GM12878 (cell line): Measurements from ENCODE around the gene OSBPL10. TPM values are rescaled to one million over a fixed set of nuclear protein-coding genes. Genes with fewer than 3 reads are reported as not detected.

ENCODE experiments used
- ATAC-seq: fragments of 200-7000 bp; cut with Tn5 transposase; 3 replicates; pipeline ENCODE4 v1.9.1; 2020; ENCODE audit warnings: mild to moderate bottlenecking, moderate library complexity
- BruUV-seq: library from RNA; stranded (reverse); fragments of 400-500 nt; replicated peaks from 2 replicates; lab custom pipeline; 2021; lab: Mats Ljungman, UMichigan
- CTCF ChIA-PET: fragments of 300-600 bp; sonication (Branson Sonifier 250); formaldehyde crosslinking; extraction: SDS; loops from one replicate; lab custom pipeline; 2021; ENCODE audit warnings: inconsistent platforms; lab: Yijun Ruan, JAX
- POLR2A ChIA-PET: fragments of 350-600 bp; formaldehyde crosslinking; extraction: SDS; loops from one replicate; lab custom pipeline; 2021; ENCODE audit warnings: inconsistent platforms; lab: Charles Lee
- RAD21 ChIA-PET: fragments of 300-600 bp; sonication (Branson Sonifier 250); formaldehyde crosslinking; loops from one replicate; lab custom pipeline; 2023; ENCODE audit warnings: antibody characterized with exemption; ENCODE audit not compliant: unreplicated experiment; lab: Charles Lee
- SMC1A ChIA-PET: fragments of 300-600 bp; sonication (Branson Sonifier 250); formaldehyde crosslinking; loops from one replicate; lab custom pipeline; 2023; ENCODE audit not compliant: unreplicated experiment, uncharacterized antibody; lab: Charles Lee
- DNase-seq: peaks from one replicate; pipeline ENCODE4 v3.0.0-alpha.2; 2011; ENCODE audit warnings: low read depth, low spot score
- FAIRE-seq: peaks from 3 replicates; lab custom pipeline; 2011; peaks lifted over from hg19 to GRCh38; lab: Jason Lieb, UNC
- H2AFZ ChIP-seq: 2 replicates; pipeline ENCODE4 v1.6.0; 2011; ENCODE audit warnings: low read depth, low read length, control low read depth; ENCODE audit not compliant: control insufficient read depth
- H3K27ac ChIP-seq: 2 replicates; pipeline ENCODE4 v1.5.1; 2011; ENCODE audit warnings: control low read depth; ENCODE audit not compliant: control insufficient read depth, insufficient read depth
- H3K27me3 ChIP-seq, 2 experiments: replicated peaks in 1 of 2; 2 replicates each; pipeline versions ENCODE4 v1.6.0 to v1.6.1; 2011; ENCODE audit warnings: low read length in 1 of 2; ENCODE audit not compliant: control insufficient read depth in 2 of 2, insufficient read depth in 2 of 2
- H3K36me3 ChIP-seq, 2 experiments: 2 replicates each; pipeline ENCODE4 v1.5.1; 2011; ENCODE audit warnings: low read length in 1 of 2; ENCODE audit not compliant: control insufficient read depth in 2 of 2, insufficient read depth in 2 of 2
- H3K4me1 ChIP-seq: 2 replicates; pipeline ENCODE4 v1.6.1; 2011; ENCODE audit warnings: mild to moderate bottlenecking, low read length, moderate library complexity, mixed read lengths; ENCODE audit not compliant: control insufficient read depth, insufficient read depth
- H3K4me2 ChIP-seq: 2 replicates; pipeline ENCODE4 v1.6.0; 2011; ENCODE audit warnings: control low read depth; ENCODE audit not compliant: control insufficient read depth, insufficient read depth
- H3K4me3 ChIP-seq: fragments of 200-600 bp; sonication (generic); 2 replicates; pipeline ENCODE4 v1.5.1; 2016
- H3K79me2 ChIP-seq: 2 replicates; pipeline ENCODE4 v1.6.0; 2011; ENCODE audit warnings: low read length; ENCODE audit not compliant: control insufficient read depth, insufficient read depth
- H3K9ac ChIP-seq: 2 replicates; pipeline ENCODE4 v1.8.0; 2011; ENCODE audit warnings: low read length, control low read depth, mixed read lengths; ENCODE audit not compliant: control insufficient read depth, insufficient read depth
- H3K9me3 ChIP-seq: replicated peaks from 3 replicates; pipeline ENCODE4 v1.5.1; 2011; ENCODE audit warnings: mild to moderate bottlenecking, low read length; ENCODE audit not compliant: control insufficient read depth, insufficient read depth
- H4K20me1 ChIP-seq: 2 replicates; pipeline ENCODE4 v1.6.0; 2011; ENCODE audit not compliant: control insufficient read depth, insufficient read depth
- CBFB ChIP-seq: IDR thresholded peaks from 2 replicates; pipeline ENCODE4 v1.6.1; 2016; ENCODE audit warnings: antibody characterized with exemption, low read depth
- CHD2 ChIP-seq: IDR thresholded peaks from 2 replicates; pipeline ENCODE4 v1.6.1; 2011; ENCODE audit warnings: low read depth, low read length, improper control_type of control experiment, borderline replicate concordance
- CUX1 ChIP-seq: IDR thresholded peaks from 2 replicates; pipeline ENCODE4 v1.6.1; 2012; ENCODE audit warnings: improper control_type of control experiment, low read depth, low read length; ENCODE audit not compliant: insufficient replicate concordance
- EED ChIP-seq: sonication (generic); IDR thresholded peaks from 2 replicates; pipeline ENCODE4 v1.6.1; 2016; ENCODE audit warnings: antibody characterized with exemption, low read depth
- GATAD2B ChIP-seq: fragments of 450-650 bp; conservative IDR thresholded peaks from 2 replicates; pipeline ENCODE4 v1.6.1; 2017; ENCODE audit warnings: low read depth, mild to moderate bottlenecking, moderate library complexity
- MYB ChIP-seq: fragments of 150-350 bp; IDR thresholded peaks from 2 replicates; pipeline ENCODE4 v1.6.1; 2014; ENCODE audit warnings: mild to moderate bottlenecking, low read depth, low read length, borderline replicate concordance
- PML ChIP-seq: IDR thresholded peaks from 2 replicates; pipeline ENCODE4 v1.6.1; 2012; ENCODE audit warnings: low read length, inconsistent platforms
- RCOR1 ChIP-seq: conservative IDR thresholded peaks from 2 replicates; pipeline ENCODE4 v1.6.1; 2012; ENCODE audit warnings: low read depth, low read length, improper control_type of control experiment
- RELB ChIP-seq: fragments of 450-650 bp; IDR thresholded peaks from 2 replicates; pipeline ENCODE4 v1.6.1; 2017; ENCODE audit warnings: low read depth, mild to moderate bottlenecking, moderate library complexity
- SIX5 ChIP-seq: IDR thresholded peaks from 2 replicates; pipeline ENCODE4 v1.6.1; 2011; ENCODE audit warnings: mild to moderate bottlenecking, low read depth, low read length, moderate library complexity; ENCODE audit not compliant: severe bottlenecking
- SP1 ChIP-seq: IDR thresholded peaks from one replicate; pipeline ENCODE4 v1.6.1; 2011; ENCODE audit warnings: low read depth, low read length
- SUPT20H ChIP-seq: IDR thresholded peaks from 2 replicates; pipeline ENCODE4 v1.6.1; 2011; ENCODE audit warnings: low read depth, mild to moderate bottlenecking, low read length, moderate library complexity, borderline replicate concordance; ENCODE audit not compliant: control insufficient read depth
- TCF12 ChIP-seq: IDR thresholded peaks from 2 replicates; pipeline ENCODE4 v1.6.1; 2011; ENCODE audit warnings: low read depth, mild to moderate bottlenecking, low read length
- YY1 ChIP-seq: IDR thresholded peaks from 2 replicates; pipeline ENCODE4 v1.6.1; 2011; ENCODE audit warnings: low read depth, mild to moderate bottlenecking, low read length
- WGBS: methylation state at CpG from one replicate; pipeline ENCODE4 v1.1.6; 2016; ENCODE audit warnings: low lambda C conversion rate; ENCODE audit not compliant: insufficient replicate concordance, insufficient coverage; ENCODE audit errors: missing lambda C conversion rate; 5-methylcytosine and 5-hydroxymethylcytosine counted together
- in situ Hi-C: fragments of 300-500 bp; cut with MboI; formaldehyde crosslinking; loops from 9 replicates; pipeline ENCODE4 v1.14.3; 2018; ENCODE audit warnings: mixed read lengths
- intact Hi-C: fragments of 100-400 bp; cut with micrococcal nuclease; formaldehyde crosslinking; loops from one replicate; pipeline ENCODE4 v1.14.2; 2022; ENCODE audit not compliant: unreplicated experiment
- polyA plus RNA-seq, 11 experiments: library from polyadenylated mRNA; depleted of rRNA in 4 of 11; unstranded in 6 of 11; stranded (reverse) in 5 of 11; fragments of >200 nt; fragmentation: Nextera tagmentation in 4 of 11; fragmentation: Illumina TruSeq in 1 of 11; extraction: Ambion mirVana in 4 of 11; extraction: Trizol in 1 of 11; gene quantifications; 1 replicate in 1 of 11; 2 replicates in 10 of 11; pipeline versions ENCODE4 v1.2.1 to v1.2.3, GENCODE V29; 2011 to 2016; ENCODE audit warnings: inconsistent platforms in 2 of 11, missing spikeins in 2 of 11, low read depth in 1 of 11
- total RNA-seq, 4 experiments: library from RNA; depleted of rRNA in 3 of 4; stranded (reverse); fragments of >200 nt in 3 of 4; fragmentation: Illumina TruSeq in 1 of 4; extraction: Trizol in 1 of 4; gene quantifications; 2 replicates each; pipeline versions ENCODE4 v1.2.1 to v1.2.3, GENCODE V29; 2013 to 2021
- TF ChIP-seq, protein P1 (sequence below): IDR thresholded peaks from 2 replicates; pipeline ENCODE4 v1.6.1; 2011; ENCODE audit warnings: mild to moderate bottlenecking, low read depth, low read length, moderate library complexity; ENCODE audit not compliant: insufficient replicate concordance

OSBPL10 gene
- total and polyA plus RNA-seq, 10 of the 15 experiments (the other 5 are each of a cell fraction or from before 2014, with no cell fraction given): 0.03 to 0.25 (median 0.09) TPM; not detected in 5

DNA sequence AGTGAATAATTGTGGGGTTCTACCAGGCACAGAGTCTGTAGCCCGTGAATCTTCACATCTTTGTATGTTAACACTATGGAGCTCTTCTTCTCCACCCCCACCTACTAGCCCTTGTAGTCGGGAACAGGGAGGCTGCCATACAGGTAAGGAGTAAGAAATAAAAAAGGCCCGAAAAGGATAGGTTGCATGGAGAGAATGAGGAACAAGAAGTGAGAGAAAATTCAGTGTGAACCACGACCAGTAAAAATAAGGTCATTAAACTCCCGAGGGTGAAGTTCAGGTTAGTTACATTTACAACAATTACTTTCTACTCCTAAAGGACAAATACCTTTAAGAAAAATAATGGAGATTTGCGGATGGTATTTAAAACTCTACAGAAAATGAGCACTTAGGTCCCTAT lies 53.3 kb downstream of the OSBPL10 start:
- CTCF ChIA-PET: interaction anchor here (0.6 kb wide), 1 partner anchor 218 kb away, joined by 3 read pairs; no protein-coding TSS in a partner anchor
- no peak overlapping the region for H3K4me2 ChIP-seq
- FAIRE-seq: no peak
- H3K4me1 ChIP-seq: no peaks in the 10 kb centered on the region
- H3K79me2 ChIP-seq: no peaks in the 10 kb centered on the region
- H4K20me1 ChIP-seq: no peaks in the 10 kb centered on the region
- no peaks in the 10 kb centered on the region for H3K9me3 ChIP-seq
- no peak overlapping the region for H2AFZ ChIP-seq
- no peaks in the 10 kb centered on the region; a peak in 1 of 4 replicates for H3K27me3 ChIP-seq
- no TSS peak for BruUV-seq
- SMC1A ChIA-PET: no interaction called here
- intact Hi-C loops (no loop called here), in situ Hi-C loops (no loop called here)
- H3K4me3 ChIP-seq: no peak overlapping the region
- no peak for ATAC-seq
- no peak overlapping the region for H3K27ac ChIP-seq
- WGBS: 18% methylated on average over 6 of the region's 6 CpGs
- TF ChIP-seq CUX1 (no peak), CHD2 (no peak), RCOR1 (no peak), SIX5 (no peak), EED (no peak), SP1 (no peak), GATAD2B (no peak), SUPT20H (no peak), RELB (no peak), MYB (no peak), CBFB (no peak), TCF12 (no peak), YY1 (no peak), PML (no peak)
- TF ChIP-seq, protein P1, sequence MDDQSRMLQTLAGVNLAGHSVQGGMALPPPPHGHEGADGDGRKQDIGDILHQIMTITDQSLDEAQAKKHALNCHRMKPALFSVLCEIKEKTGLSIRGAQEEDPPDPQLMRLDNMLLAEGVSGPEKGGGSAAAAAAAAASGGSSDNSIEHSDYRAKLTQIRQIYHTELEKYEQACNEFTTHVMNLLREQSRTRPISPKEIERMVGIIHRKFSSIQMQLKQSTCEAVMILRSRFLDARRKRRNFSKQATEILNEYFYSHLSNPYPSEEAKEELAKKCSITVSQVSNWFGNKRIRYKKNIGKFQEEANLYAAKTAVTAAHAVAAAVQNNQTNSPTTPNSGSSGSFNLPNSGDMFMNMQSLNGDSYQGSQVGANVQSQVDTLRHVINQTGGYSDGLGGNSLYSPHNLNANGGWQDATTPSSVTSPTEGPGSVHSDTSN: no peak
- POLR2A ChIA-PET: no interaction called here
- H3K9ac ChIP-seq: no peak overlapping the region
- no peaks in the 10 kb centered on the region for H3K36me3 ChIP-seq
- no peak for DNase-seq
- RAD21 ChIA-PET: no interaction called here
